GM21423 (cell line): Measurements from ENCODE around the gene COX6B2.
"Not testable (repeated sequence)": the region's sequence is repeated elsewhere in the genome, so short reads cannot be mapped to it uniquely, and the experiment has no call there.

Experiments used
- ATAC-seq: cut with Tn5 transposase; IDR thresholded peaks from one replicate; pipeline ENCODE4 v1.9.1; 2021; ENCODE audit warnings: mild to moderate bottlenecking, moderate library complexity; ENCODE audit not compliant: unreplicated experiment

Gene COX6B2

DNA sequence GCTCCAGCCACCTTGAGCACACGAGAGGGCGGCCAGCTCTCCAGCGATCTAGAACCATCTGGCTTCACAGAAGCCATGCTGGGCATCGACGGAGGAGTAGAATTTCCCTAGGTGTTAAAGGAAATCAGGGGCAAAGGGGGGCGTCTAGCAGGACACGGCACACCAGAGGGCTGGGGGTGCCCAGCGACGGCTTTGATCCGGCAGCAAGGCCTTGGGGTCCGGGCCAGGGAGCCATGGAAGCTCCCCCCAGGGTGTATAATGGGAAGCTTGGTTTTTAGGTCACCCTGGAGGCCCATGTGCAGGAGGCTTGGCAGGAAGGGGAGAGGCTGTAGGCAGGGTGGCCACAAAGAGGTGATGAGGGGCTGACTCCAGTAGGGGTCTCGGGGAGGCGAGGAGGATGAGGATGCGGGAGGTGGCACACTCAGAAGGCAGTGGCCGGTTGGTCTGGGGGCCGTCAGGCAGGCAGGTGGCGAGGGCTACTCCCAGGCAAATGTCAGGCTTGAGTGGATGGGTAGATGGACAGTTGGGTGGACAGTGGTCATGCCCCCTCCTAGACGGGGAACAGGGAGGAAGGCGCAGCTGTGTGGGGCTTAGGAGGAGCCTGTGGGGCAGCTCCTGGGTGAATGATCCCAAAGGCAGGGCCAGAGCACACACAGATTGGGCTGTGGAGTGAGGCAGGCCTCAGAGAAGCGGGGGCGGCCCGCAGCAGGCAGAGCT lies 9.3 kb downstream of the COX6B2 start:
- ATAC-seq = no peak

DNA sequence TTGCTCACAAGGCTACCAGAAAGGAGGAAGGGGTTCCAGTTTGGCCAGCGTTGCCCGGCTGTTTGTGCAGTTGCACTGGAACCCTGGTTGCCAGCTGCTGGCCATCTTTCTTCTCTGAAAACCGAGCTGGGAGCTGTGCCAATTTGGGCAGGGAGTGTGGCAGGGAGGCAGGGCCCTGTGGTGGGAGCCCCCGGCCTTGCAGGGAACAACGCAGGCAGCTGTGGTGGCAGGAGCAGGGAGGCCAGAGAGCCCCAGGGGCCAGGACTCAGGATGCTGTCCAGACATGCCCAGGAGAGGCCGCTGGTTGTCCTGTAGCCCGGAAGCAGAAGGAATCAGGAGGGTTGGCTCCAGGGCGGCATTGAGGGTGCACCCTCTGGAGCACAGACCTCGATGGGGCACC lies 10.1 kb downstream of the COX6B2 start:
- ATAC-seq = no peak

DNA sequence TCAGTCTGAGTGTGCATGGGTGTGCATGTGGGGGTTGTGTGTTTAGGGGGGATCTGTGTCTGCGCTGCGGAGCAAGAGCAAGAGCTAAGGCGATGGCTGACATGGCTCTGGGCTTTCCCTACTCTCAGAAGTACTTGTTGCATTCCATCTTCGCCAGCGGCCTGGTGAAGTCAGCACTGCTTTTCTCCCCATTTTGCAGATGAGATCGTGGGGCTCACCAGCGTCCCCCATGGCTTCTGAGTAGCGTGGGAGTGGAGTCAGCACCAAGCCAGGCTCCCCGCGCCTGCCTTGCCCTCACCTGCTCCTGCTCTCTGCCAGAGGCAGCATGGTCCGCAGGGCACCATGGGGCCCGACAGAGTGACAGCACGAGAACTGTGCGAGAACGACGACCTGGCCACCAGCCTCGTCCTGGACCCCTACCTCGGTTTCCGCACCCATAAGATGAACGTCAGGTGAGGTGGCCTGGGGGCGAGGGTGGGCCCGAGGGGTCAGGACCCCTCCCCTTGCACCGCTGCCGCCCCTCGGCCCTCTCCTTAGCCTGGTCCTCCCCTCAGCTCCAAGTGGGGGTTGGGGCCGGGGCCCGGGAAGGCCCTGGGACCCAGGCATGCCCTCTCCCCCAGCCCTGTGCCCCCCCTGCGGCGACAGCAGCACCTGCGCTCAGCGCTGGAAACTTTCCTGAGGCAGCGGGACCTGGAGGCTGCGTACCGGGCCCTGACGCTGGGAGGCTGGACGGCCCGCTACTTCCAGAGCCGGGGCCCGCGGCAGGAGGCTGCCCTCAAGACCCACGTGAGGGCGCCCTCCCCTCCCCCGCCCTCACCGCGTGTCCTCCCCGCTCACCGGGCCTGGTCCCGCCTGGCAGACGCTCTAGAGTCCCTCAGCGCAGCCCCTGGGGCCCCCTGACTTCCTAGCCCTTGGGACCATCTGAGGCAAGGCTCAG lies 12.7 kb downstream of the COX6B2 start:
- ATAC-seq = no peak

DNA sequence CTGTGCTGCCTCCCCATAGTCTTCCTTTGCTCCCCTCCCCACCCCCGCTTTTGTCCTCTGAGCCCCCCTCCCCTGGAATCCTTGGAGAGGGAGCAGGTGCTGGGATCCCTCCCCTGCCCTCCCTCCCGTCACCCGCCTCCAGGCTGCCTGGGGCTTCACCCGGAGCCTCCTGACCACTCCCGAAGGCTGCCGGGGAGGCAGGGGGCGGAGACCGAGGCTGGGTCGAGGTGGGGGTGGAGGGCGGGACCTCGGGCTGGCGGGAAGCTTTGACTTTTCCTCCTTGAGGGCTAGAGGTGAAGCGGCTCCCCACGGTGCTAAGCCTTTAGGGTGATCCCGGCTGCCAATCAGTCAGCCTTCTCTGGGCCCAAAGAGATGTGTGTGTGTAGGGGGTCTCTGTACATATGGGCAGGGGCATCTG lies 13.3 kb downstream of the COX6B2 start:
- no peak for ATAC-seq

DNA sequence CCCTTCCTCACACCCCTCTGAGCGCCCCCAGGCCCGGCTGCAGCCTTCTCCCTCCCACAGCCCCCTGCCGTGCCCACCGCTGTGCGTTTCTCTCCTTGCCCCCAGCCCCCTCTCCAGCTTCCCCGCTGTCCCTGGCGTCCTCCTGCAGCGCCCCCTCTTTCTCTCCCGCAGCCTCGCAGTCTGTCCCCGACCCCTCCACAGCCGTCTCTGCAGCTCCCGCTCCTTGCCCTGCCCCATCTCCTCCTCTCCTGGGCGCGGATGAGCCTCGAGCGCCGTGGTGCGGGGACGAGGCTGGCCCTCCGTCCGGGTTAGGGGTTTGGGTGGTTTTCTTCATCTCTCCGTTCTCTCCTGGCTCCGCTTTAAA lies 13.8 kb downstream of the COX6B2 start:
- ATAC-seq = no peak

DNA sequence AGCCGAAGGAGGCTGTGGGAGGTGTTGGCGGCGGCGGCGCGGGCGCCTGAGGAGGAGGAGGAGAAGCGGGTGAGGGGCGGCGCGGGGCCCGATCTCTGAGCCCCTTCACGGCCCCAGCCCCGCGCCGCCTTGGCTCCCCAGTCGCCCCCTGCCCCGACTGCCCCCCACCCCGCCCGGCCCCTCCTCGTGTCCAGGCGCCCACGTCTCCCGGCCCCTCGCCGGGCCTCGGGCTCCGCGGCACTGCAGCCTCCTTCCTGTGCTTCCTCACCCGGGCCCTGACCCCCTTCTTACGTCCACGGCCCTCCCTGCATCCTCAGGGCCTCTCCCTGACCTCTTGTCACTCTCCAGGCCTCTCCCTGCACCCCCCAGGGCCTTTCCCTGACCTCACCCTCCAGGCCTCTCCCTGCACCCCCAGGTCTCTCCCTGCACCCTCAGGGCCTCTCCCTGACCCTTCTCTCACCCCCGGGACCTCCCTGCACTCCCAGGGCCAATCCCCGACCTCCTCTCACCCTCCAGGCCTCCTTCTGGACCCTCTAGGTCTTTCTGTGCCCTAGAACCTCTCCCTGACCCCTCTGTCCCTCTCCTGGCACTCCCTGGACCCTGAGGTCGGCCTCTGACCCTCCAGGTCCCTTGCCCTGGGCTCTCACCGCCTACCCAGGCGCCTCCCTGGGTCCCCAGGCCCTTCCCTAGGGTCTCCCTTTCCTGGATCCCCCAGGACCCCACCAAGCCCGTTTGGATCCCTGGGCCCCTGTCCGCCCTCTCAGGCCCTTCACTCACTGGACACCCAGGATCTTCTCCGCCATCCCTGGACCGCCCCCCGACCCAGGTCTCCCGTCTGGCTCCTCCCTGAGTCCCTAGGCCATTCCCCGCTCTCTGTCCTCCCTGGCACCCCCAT lies 14.4 kb downstream of the COX6B2 start:
- ATAC-seq = no peak

DNA sequence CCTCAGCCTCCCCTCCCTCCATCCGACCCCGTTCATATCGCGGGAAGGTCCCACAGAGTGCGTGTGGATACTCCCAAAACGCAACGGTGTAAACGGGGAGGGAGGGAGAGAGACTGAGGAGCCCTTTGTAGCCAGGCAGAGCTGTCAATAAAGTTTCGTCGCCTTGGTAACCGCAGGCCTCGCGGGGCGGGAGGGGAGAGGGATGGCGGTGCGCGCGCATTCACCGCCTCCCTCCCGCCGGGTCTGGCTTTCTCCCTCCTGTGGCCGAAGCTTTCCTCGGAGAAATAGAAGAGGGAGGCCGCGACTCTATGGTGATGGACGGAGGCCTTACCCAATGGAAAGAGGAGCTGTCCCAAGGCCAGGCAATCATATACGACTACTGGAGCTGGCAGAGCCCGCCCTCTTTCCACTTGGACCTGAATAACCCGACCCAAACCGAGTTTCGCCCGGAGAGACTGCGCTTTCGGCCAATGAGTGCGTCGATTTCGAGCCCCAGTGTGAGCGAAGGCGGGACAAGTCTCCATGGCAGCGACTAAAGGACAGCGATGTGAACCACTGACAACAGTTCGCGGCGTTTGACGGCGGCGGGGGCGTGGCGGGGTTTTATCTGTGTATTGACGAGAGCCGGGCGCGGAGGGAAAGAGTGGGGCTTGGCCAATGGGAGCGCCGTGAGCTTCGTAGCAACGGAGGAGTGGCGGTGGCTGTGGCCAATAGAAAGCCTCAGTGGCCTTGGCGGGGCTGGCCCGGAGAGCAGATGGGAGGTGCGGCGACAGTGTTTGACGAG lies 15.2 kb downstream of the COX6B2 start, which contains the start of gene KMT5C:
TSS of gene KMT5C (plus strand) at position 772 of the 784 bp plus-strand sequence. CDS start 2,061 bp downstream, outside the sequence.
- peak; percentile 75 for ATAC-seq

DNA sequence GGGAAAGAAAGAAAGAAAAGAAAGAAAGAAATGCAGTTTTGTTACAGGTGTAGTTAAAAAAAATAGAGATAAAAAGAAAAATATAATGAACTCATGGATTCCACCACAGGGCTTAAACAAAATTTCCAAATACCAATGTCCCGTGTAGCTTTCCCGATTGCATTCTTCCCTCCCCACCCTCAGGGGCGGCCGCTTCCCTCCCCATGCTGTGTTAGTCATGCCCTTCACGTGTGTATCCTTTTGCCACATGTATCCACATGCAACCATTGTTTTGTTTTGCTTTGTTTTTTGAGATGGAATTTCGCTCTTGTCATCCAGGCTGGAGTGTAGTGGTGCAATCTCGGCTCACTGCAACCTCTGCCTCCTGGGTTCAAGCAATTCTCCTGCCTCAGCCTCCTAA lies 18.4 kb downstream of the COX6B2 start:
- no peak for ATAC-seq

DNA sequence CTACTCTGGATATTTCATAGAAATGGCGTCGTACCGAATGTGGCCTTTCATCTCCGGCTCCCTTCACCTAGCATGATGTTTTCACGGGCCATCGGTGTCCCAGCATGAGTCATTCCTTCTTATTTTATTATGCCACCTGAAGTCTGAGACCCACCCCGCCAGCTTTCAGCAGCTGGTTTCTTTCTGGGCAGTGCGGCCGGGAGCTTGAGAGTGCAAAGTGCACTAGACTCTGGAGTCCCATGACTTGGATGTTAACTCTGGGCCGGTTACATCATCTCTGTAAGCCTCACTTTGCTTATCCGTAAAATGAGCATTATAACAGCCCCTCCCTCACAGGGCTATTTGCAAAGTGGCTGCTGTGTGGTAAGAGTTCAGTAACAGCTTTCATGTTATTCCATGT lies 20.6 kb downstream of the COX6B2 start:
- no peak for ATAC-seq

DNA sequence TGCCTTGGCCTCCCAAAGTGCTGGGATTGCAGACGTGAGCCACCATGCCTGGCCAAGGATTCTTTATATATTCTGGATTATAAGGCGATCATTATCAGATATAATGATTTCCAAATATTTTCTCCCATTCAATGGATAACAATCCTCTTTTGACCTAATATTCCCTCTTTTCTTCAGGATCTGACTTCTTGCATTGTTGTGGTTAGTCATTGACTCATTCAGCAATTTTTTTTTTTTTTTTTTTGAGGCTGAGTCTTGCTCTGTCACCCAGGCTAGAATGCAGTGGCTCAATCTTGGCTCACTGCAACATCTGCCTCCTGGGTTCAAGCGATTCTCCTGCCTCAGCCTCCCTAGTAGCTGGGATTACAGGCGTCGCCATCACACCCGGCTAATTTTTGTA lies 24.7 kb downstream of the COX6B2 start:
- ATAC-seq = not testable (repeated sequence)

DNA sequence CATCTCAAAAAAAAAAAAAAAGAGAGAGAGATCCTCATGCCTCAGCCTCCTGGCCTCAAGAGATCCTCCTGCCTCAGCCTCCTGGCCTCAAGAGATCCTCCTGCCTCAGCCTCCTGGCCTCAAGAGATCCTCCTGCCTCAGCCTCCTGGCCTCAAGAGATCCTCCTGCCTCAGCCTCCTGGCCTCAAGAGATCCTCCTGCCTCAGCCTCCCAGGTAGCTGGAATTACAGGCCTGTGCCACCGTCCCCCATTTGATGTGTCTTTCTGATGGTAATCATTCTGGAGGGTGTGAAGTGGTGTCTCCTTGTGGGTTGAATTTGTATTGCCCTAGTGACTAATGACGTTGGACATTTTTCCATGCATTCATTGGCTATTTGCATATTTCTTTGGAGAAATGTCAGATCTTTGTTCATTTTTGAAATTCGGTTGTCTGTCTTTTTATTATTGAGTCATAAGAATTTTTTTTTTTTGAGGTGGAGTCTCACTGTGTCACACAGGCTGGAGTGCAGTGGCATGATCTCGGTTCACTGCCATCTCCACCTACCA lies 25.7 kb downstream of the COX6B2 start:
- ATAC-seq = not testable (repeated sequence)

DNA sequence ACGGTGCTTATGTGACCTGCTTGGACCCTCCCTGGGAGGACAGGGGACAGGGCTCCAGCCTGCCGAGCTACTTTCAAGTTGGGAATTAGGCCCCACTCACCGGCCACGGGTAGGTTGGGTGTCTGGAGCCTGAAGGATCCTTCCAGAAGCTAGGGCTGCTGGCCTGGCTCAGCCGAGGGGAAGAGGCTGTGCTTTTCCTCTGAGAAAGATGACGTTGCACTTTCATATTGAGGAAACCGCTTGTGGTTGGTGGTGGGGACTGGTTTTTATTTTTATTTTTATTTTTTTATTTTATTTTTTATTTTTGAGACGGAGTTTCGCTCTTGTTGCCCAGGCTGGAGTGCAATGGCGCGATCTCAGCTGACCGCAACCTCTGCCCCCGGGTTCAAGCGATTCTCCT lies 29.3 kb downstream of the COX6B2 start, which contains the start of gene TMEM150B:
TSS of gene TMEM150B (minus strand) at position 170 of the 400 bp plus-strand sequence. CDS start 4,305 bp downstream, outside the sequence.
- ATAC-seq = no peak

DNA sequence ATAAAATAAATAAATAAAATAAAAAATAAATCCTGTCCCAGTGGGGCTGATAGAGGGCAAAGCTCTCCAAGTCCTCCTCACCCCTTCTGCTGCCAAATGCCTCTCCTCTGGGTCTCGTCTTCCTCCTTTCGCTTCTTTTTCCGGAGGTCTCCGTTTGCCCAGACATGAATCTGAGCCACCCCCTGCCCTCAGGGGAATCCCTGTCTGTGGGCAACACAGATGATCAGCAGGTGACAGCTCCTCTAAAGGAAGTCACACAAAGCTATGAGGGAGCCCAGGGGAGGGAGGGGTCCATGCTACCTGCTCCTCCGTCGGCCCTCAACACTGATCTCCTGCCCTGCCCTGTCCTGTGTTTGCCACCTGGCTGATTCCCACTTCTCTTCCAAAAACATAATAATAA lies 29.9 kb downstream of the COX6B2 start:
- no peak for ATAC-seq

DNA sequence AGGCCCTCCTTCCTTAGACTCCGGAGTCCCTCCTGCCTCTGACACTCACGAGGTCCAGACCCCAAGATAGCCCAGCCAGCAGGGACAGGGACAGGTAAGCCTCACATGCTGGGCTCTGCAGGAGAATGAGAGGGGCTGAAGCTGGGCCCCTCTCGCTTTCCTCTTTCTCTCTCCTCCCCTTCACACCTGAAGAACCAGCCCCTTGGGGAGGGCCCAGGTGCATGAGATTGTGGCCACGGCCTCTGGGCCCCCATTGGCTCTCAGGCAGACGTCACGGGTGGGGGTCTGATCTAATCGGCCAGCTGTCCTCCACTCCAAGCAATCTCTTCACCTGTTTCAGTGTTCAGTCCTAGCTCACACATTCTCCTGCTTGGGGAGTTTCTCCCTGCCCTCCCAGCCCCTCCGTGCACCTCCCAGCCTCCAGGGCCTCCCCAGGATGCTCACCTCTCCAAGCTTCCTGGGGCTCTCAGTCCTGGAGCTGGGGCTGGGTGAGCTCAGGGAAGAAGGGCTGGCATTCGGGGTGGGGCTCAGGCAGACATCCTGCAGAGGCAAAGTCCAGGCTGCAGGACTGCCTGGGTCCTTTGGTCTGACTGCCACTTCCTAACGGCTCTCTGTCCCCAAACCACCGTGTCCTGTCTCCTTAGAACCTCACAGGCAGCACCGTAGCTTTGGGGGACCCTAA lies 32.2 kb downstream of the COX6B2 start:
- ATAC-seq = no peak

DNA sequence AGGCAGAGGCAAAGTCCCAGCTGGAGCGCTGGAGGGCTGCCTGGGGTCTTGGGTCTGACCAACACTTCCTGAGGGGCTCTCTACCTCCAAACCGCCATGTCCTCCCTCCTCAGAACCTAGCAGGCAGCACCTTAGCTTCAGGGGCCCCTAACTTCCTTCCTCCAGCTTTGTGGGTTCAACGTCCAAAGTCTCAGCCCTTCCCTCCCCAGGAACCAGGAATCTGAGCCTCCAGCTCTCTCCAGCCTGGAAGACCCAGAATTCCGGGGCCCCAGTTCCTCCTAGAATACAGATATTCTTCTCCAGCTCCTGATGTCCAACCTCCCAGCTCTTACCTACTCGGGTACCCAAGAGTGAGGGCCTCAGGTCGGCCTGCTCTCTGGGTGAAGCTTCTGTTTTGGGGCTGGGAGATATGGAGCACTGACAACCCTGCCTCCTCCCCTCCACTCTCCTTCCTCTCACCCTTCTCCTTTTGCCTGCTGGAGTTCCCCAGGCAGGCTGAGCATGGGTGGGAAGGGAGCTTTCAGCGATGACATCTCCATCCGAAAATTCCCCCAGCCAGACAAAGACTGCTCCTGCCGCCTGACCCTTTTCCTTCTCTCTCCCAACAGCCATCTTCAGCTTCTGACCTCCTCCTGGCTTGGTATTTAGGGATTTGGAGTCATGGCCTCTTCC lies 32.9 kb downstream of the COX6B2 start:
- ATAC-seq = no peak

DNA sequence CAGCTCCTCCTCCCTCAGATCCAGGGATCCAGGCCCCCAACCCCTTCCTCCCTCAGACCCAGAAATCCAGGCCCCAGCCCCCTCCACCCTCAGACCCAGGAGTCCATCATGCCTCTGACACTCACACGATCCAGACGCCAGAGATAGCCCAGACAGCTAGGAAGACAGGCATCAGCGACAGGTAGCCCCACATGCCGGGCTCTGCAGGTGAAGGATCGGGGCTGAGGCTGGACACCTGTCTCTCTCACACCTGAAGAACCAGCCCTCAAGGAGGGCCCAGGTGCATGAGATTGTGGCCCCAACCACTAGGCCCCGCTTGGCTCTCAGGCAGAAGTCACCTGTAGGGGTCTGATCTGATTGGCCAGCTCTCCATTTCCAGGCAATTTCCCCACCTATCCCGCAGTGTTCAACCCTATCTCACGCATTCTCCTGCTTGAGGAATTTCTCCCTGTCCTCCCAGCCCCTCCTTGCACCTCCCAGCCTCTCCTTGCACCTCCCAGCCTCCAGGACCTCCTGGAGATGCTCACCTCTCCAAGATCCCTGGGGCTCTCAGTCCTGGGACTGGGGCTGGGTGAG lies 33.6 kb downstream of the COX6B2 start:
- ATAC-seq = no peak

DNA sequence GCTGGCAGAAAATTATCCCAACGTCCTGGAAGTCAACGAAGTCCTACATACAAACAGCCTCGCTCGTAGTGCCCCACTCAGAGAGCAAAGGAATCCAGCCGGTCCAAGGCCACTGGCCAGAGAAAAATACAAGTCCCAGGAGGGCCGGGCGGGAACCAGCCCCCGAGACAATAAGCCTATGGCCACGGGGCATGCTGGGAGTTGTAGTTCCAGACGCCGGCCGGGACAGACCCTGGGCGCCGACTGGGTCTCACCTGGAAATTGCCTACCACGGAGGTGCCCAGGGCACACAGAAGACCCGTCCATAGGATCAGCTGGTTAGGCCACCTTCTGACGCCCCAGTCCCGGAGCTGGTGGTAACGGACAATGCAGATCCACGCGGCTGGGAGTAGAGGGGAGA lies 34.7 kb downstream of the COX6B2 start:
- ATAC-seq = no peak

DNA sequence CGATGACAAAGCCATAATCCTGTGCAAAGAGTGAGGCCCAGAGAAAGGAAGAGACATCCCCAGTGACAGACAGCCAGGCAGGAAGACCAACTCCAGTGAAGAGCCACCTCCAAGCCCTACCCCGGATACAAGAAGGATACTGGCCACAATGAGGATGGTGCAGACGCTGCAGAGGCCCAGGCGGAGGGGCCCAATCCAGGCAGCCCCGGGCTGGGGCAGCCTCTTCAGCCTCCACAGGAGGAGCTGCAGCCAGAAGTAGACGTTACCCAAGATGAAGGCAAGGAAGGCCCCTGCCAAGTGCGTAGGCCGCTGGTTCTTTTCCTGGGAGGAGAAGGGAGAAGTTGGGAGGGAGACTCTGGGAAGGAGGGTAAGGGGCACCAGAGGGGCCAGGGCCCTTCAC lies 37.9 kb downstream of the COX6B2 start:
- no peak for ATAC-seq
